Mesangial cell (primary cell): ENCODE results near the gene OR6K3. TPM values are rescaled to one million over a fixed set of nuclear protein-coding genes. Genes with fewer than 3 reads are reported as not detected.

Experiments
- total RNA-seq: library from RNA; depleted of rRNA; stranded (reverse); fragments of >200 nt; gene quantifications from 2 replicates; pipeline ENCODE4 v1.2.3, GENCODE V29; 2015

Gene OR6K3
- not detected in 2 replicates for total RNA-seq

DNA sequence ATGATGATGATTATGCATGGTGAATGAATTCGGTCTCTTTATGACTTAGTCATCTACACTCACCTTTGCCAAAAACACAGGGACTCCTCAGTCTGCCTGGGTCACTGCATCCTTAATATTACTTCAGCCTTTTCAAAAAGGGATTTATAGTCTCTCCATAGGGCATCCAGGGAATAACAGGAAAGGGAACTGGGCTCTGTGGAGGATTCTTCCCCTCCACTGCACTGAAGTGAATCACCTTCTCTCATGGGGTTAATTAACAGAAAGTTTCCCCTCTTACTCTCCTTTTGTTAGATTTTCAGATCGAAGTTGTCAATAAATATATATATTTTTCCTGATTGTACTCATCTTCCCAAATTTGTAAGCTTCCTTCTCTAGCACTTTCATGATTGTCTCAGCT lies at the start of gene OR6K3:
Gene OR6K3, minus strand, starts transcription at position 101 of the 400 bp plus-strand sequence. CDS start 2,605 bp downstream, outside the sequence.

GRCh38 chr1:158754420-158754819 lies 33.9 kb upstream of the OR6K3 start, which contains the start of gene OR6K6:
OR6K6 (plus strand) TSS chr1:158754720; CDS start chr1:158754888, 168 bp downstream.

GRCh38 chr1:158700552-158700951 lies 20.0 kb downstream of the OR6K3 start, which contains the start of gene OR6K2:
OR6K2 (minus strand) TSS chr1:158700652; CDS start chr1:158700652, 0 bp downstream.

DNA sequence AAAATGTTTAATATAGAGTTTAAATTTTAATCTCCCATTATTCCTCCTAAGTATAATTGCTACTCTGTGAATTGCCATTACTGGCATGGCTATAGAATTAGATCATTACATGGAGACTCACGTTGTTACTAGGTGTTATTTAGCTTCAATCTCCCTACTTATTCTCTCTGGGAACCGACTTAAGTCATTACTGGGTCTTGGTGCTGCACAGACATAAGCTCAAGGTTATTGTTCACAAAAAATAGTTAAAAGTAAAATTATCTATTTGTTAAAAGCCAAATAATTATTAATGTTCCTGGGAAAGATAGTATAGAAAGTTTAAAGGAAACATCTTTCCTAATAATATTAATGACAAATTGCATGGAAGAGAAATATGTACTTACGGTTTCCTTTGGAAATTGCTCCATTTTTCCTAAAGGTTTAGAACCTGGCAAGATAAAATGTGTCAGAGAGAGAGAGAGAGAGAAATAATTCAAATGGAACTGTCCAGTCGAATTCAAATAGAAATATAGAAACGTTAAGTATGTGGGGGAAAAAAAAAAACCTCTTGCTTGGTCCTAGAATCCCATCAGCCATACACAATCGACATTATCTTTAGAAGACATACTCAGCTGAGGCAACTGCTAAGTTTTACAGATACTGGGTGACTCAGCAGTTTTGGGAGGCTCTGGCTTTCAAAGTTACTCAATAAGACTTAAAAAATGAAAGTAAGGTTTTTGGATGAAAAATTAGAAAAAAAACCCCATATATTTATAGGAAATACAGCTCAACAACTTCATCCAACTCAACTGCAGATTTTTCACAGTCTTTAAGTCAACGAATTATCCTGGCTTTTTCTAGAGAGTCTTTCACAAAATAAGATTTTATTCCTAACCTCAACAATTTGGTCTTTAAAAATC lies 34.2 kb downstream of the OR6K3 start, which contains the start of gene SPTA1:
Gene SPTA1, minus strand, starts transcription at position 605 of the 899 bp plus-strand sequence. Its CDS starts 198 bp downstream, at position 407.

Other genes starting within 250 kb of the OR6K3 start
- gene OR10R2, start 248.5 kb downstream of the OR6K3 start, total RNA-seq, result not detected in 2 replicates
- not detected in 2 replicates for gene OR6Y1, start 166.3 kb downstream of the OR6K3 start, total RNA-seq
- gene OR6P1, start 150.1 kb downstream of the OR6K3 start, total RNA-seq, result not detected in 2 replicates
- gene OR10X1, start 140.8 kb downstream of the OR6K3 start, total RNA-seq, result not detected in 2 replicates
- not detected in 2 replicates for gene OR10Z1, start 115.5 kb downstream of the OR6K3 start, total RNA-seq
- not detected in 2 replicates for gene SPTA1, start 34.0 kb downstream of the OR6K3 start, total RNA-seq
- gene OR6K2, start 20.1 kb downstream of the OR6K3 start, total RNA-seq, result not detected in 2 replicates
- not detected in 2 replicates for gene OR6K6, start 34.0 kb upstream of the OR6K3 start, total RNA-seq
- gene OR6N1, start 51.5 kb upstream of the OR6K3 start, total RNA-seq, result not detected in 2 replicates
- not detected in 2 replicates for gene OR6N2, start 60.5 kb upstream of the OR6K3 start, total RNA-seq
- gene MNDA, start 110.6 kb upstream of the OR6K3 start, total RNA-seq, result not detected in 2 replicates
- not detected in 2 replicates for gene PYHIN1, start 210.8 kb upstream of the OR6K3 start, total RNA-seq